ENCODE data around the gene CDKN2B.

Gene CDKN2B

GRCh38 chr9:22043928-22044327, 34.8 kb upstream of the CDKN2B start:
- no peak for TF ChIP-seq CTCF (IDR thresholded peaks at IDR 0.05; ENCODE audit: control insufficient read depth, extremely low read depth, insufficient read depth)
- DNase-seq (ENCODE audit: low read depth), result no peak

DNA sequence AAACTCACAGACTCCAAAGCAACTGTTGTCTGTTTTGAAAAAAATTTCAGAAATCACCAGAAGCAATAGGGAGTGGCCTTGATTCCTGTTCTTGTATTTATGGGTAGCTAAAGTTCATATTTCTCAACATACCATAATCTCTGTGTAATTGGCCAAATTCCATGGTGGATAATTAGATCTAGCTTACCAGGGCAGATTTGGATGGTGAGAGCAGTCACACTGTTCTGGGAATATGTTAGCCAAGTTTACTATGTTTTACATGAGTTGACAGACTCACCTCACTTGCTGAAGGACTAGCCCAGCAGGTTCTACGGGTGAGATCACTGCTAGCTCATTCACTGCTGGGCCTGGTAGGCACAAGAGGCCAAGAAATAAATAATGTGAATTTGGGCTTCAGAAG, 32.7 kb upstream of the CDKN2B start:
- DNase-seq (ENCODE audit: low read depth), result peak; percentile 95
- no peak for TF ChIP-seq CTCF (IDR thresholded peaks at IDR 0.05; ENCODE audit: control insufficient read depth, extremely low read depth, insufficient read depth)
- 0 out of 2 replicates have a peak overlapping the region, but pooled peaks have one; percentile 13 for H3K4me3 ChIP-seq (ENCODE audit: low read depth, low read length)

More at GRCh38 chr9:22043928-22044327, 34.8 kb upstream of the CDKN2B start:
- H3K4me3 ChIP-seq (ENCODE audit: low read depth, low read length), result no peak overlapping the region

DNA sequence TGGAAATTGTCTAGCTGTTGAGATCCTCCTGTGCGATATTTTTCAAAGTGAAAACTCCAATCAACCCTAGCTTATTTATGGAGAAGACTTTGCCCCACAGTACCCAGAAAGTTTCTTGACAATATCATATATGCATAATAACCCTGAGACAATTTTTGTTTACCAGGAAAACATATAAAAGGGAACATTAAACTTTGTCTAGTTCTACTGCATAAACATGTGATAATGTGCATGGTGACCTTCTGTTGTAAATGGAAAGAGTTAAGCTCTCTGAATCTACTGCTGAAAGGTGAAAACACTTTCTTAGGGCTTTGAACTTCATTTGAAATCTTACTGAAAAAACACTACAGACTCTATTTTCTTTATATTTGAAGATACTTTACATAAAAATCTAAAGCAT, 32.2 kb upstream of the CDKN2B start:
- DNase-seq (ENCODE audit: low read depth), result peak; percentile 59
- TF ChIP-seq CTCF (IDR thresholded peaks at IDR 0.05; ENCODE audit: control insufficient read depth, extremely low read depth, insufficient read depth), result no peak
- H3K4me3 ChIP-seq (ENCODE audit: low read depth, low read length), result peak overlapping the region; percentile 13; the same call in 1 of the 2 replicates

GRCh38 chr9:22040760-22041159, 31.7 kb upstream of the CDKN2B start:
- TF ChIP-seq CTCF (IDR thresholded peaks at IDR 0.05; ENCODE audit: control insufficient read depth, extremely low read depth, insufficient read depth), result no peak
- DNase-seq (ENCODE audit: low read depth), result no peak

GRCh38 chr9:22039258-22039657, 30.2 kb upstream of the CDKN2B start:
- TF ChIP-seq CTCF (IDR thresholded peaks at IDR 0.05; ENCODE audit: control insufficient read depth, extremely low read depth, insufficient read depth), result no peak
- no peak overlapping the region for H3K4me3 ChIP-seq (ENCODE audit: low read depth, low read length)
- no peak for DNase-seq (ENCODE audit: low read depth)

More at GRCh38 chr9:22040760-22041159, 31.7 kb upstream of the CDKN2B start:
- H3K4me3 ChIP-seq (ENCODE audit: low read depth, low read length), result no peak overlapping the region

- no peak overlapping the region for H3K4me3 ChIP-seq (ENCODE audit: low read depth, low read length)
- DNase-seq (ENCODE audit: low read depth), result no peak
- peak; percentile 44 for TF ChIP-seq CTCF (IDR thresholded peaks at IDR 0.05; ENCODE audit: control insufficient read depth, extremely low read depth, insufficient read depth)
Observed at GRCh38 chr9:22037954-22038690, 29.0 kb upstream of the CDKN2B start.

Measured in LNCaP clone FGC (cell line).